ENCODE measurements around the gene LAX1.
"Not testable (repeated sequence)": the region's sequence is repeated elsewhere in the genome, so short reads cannot be mapped to it uniquely, and the experiment has no call there.

The LAX1 gene

DNA sequence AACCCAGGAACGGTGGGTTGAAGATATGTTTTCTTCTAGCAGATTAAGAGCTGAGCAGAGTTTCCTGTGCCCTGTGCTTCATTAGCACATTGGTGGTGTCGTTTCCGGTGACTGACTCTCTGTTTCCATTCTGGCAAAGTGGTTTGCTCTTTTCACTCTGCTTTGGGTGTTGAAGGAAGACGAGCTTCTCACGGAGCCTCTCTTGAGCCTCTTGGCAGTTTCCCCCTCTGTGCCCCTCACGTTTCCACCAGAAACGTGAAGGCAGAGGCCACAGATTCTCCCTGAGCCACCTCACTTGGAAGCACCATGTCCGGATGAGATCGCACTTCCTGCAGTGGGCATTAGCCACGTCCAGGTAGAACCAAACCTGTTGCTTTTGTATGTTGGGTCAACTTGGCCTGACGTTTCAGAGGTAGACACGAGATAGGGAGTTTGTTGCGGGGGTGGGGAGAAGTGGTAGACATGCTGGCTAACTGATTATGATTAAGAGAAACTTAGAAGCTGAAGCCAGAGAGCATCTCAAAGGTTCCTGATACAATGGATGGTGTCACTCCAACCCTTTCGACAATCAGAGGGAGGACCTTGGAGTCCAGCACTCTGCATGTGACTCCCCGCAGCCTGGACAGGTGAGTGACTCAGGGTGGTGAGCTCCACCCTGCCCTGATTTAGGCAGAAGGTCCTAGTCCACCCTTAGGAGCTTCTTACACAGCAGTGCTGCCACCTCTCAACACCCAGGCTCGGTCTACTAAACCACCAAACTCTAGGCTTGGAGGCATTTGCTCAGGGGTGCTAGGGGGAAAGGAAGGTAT is at the start of gene LAX1:
Gene LAX1, plus strand, starts transcription at position 155 of the 809 bp plus-strand sequence. Its CDS starts 383 bp downstream, at position 538.
- no peak for DNase-seq (ENCODE audit: low spot score)

DNA sequence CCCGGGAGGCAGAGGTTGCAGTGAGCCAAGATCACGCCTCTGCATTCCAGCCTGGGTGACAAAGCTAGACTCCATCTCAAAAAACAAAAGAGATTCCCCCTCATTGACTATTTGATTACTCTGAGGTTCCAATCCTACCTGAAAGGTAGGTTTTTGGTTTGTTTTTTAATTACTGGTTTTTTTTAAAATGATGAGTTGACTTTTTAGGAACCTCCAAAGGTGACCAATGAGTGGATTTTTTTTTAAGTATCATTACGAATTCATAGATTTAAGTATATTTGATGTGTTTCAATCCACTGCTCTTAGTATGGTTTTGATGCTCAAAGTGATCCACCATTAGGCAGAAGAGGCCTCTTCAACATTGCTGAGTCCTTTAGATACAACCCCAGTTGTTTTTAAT is 47.9 kb upstream of the LAX1 start:
- no peak for DNase-seq (ENCODE audit: low spot score)

- DNase-seq (ENCODE audit: low spot score): no peak
These were observed 44.7 kb upstream of the LAX1 start for GRCh38 chr1:203720242-203720641.

DNA sequence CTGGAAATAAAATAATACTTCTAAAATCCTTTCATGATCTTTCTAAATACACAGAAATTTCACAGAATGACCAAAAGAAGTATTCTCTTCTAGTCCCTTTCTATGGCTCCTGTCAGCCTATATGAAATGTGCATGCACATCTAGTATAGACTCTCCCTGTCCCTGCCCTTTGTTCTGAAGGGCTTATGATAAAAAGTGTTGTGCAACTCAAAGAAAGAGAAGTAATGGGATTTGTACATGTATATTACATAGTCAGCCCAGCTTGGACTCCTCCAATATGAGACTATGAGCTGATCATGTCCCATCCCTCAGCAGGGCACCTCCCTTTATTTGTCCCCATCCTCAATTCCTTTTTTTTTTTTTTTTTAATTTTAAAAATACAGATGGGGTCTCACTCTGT is 42.1 kb upstream of the LAX1 start:
- DNase-seq (ENCODE audit: low spot score): no peak

DNA sequence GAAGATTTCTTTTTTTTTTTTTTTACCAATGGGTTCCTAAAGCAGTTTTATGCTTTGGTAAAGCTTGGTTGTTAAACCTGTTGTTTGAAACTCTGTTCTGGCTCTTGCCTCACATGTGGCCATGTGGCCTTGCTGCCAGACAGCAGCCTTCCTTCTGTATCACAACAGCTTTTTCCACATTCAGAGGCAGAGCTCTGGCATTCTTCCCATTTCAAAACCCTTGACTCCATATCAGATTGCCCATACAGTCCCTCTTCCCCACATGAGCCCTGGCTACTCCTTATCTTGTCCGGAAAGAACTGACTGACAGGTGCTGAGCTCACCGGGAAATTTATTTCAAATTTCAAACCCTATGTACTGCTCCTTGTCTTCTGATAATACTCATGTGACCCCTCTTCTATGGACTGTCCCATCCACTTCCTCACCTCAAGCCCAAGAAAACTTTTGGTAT is 38.5 kb upstream of the LAX1 start:
- DNase-seq (ENCODE audit: low spot score): peak; percentile 46

DNA sequence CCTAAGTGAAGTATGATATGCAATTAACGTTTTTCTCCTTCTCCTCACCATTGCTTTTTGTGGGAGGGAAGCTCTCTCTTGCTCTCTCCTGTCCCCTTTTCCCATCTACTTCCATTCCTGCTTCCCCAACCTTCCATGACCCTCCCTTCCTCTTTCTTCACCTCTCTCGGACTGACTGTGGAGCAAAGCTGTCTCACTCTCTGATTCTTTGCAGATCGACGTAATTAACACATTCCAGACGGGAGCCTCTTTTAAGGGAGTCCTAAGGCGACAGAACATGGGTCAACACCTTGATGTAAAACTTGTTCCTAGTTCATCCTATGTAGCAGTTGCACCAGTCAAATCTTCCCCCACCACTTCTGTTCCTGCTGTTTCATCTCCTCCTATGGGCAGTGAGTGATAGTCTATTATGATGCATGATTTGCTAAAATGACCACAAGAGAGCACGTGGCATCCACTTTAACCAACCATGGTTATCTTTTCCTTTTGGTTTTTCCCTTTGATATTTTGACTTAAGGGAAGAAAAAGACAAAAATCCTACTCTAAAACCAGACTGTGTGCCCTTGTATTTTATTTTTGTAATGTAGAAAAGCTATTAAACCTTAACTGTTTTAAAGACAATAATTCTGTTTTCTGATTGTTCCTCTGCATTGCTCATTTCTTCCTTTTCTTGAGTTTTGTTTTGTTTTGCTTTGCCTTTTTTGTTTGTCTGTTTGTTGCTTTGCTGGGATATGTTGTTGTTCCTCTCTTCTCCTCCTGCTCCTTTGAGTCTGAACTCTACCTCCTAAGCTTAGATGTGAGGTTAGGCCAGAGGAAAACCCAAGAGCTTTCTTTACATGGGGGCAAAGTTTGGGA is 31.7 kb upstream of the LAX1 start:
- no peak for DNase-seq (ENCODE audit: low spot score)

DNA sequence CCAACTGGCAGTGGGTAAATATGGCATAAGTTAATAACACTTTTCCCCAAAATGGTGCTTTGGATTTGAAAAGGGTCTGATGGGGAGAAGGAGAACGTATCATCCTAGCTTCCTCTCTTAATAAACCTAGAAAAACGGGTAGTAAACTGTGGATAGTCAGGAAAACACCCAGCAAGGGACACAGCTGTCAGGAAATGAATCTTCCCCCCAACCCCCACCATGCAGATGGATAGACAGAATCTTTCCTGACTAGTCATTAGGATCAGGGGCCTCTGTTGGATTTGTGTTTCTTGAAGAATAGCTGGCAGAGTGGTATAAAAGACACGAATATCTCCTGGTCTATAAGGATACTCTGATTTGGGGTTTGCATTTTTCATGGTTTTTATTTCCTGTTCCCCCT is 22.5 kb upstream of the LAX1 start:
- no peak for DNase-seq (ENCODE audit: low spot score)

GRCh38 chr1:203743091-203743571 is 21.9 kb upstream of the LAX1 start:
- no peak for DNase-seq (ENCODE audit: low spot score)

DNA sequence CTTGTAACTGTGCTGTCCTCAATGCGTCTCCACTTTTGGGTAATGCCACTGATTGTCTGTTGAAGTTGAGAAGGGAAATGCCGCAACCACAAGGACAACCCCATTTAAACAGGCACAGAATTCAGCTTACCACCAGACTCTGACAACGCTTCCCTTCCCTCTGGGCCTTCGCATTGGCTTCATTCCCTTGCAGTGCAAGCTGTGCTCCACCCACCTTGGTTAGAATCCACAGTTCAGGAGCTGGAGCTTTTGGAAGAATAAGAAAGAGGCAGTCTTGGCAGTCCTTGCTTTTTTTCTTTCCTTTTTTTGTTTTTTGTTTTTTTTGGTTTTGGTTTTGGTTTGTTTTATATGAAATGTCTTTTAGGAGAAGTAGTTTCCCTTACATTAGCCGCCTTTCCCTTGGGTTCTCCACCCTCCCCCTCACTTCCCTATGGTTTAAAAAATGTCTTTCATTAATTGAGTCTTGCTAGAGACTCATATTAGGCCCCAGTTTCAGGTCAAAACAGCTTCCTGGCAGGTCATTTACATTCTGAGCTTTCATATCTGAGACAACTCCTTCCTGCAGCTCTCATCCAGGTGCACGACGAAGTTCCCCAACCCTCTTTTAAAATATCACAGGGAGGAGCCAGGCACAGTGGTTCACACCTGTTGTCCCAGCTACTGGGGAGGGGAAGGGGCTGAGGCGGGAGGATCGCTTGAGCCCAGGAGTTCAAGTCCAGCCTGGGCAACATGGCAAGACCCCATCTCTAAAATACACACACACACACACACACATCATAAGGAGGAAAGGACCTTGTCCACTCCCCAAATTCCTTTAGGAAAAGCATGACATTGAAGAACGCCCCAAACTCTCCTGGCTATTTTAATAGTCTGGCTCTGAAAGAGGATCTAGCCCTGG is 20.7 kb upstream of the LAX1 start:
- DNase-seq (ENCODE audit: low spot score): no peak

DNA sequence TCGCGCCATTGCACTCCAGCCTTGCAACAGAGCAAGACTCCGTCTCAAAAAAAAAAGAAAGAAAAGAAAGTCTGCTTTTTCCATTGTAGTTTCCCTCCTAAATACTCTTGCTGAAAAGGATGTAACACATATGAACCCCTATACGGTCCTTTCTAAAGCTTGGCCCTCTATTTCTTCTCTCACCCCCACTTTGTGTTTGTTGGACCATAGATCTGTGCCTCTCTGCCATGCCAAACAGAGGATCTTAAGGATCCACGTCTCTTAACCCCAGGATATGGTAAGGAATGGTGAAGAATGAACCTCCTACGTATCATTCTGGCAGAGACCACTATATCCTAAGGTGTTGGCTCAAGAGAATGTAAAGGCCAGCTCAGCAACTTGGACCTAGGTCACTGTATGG is 18.7 kb upstream of the LAX1 start:
- no peak for DNase-seq (ENCODE audit: low spot score)

DNA sequence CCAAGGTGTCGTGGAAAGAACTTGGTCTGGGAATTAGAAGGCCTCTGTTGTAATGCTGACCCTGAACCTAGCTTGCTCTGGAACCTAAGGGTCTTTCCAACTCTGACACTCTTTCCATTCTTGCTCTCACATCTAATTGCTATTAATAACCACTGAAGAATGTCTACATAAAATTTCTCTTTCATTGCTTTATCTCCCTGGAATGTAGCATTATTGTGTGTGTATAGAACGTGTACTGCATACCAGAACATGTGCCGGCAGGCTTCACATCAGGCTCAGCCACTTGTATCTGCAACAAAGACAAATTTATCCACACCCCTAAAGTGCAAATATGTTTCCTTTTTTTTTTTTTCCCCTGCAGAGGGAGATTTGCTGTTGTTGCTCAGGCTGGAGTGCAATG is 13.9 kb upstream of the LAX1 start:
- DNase-seq (ENCODE audit: low spot score): no peak

GRCh38 chr1:203751618-203752361 is 13.2 kb upstream of the LAX1 start:
- DNase-seq (ENCODE audit: low spot score): not testable (repeated sequence)

DNA sequence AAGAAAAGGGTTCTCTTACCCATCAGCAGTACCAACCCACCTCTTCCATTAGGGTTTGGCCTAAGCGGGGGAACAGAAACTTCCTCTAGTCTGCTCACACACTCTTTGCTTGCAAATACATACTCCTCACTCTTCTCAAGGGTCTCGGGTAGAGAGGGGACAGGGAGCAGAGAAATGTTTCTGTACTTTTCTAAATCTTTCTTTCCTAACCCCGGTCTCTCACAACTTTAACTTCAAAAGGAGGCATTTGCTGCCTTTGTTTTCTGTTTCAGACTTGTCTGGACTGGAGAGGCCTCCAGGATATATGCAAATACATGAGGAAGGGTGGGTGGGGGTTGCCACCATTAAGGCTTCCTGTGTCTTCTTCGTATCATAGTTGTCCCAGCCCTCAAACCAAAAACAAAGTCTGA is 10.5 kb upstream of the LAX1 start:
- DNase-seq (ENCODE audit: low spot score): no peak

DNA sequence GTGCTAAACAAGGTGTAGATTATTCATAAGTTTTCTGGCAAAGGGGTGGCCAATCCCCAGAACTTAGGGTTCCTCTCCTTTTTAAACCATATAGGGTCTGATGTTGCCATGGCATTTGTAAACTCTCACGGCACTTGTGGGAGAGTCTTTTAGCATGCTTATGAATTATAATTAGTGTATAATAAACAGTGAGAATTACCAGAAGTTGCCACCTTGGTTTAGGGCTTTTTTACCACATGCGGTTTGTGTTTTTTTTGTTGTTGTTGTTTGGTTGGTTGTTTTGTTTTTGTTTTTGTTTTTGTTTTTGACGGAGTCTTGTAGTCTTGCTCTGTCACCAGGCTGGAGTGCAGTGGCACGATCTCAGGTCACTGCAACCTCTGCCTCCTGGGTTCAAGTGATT is 8.9 kb upstream of the LAX1 start:
- DNase-seq (ENCODE audit: low spot score): no peak

- DNase-seq (ENCODE audit: low spot score): not testable (repeated sequence)
These were observed 6.2 kb upstream of the LAX1 start for GRCh38 chr1:203758749-203759148.

GRCh38 chr1:203760506-203760905 is 4.5 kb upstream of the LAX1 start:
- DNase-seq (ENCODE audit: low spot score): no peak

DNA sequence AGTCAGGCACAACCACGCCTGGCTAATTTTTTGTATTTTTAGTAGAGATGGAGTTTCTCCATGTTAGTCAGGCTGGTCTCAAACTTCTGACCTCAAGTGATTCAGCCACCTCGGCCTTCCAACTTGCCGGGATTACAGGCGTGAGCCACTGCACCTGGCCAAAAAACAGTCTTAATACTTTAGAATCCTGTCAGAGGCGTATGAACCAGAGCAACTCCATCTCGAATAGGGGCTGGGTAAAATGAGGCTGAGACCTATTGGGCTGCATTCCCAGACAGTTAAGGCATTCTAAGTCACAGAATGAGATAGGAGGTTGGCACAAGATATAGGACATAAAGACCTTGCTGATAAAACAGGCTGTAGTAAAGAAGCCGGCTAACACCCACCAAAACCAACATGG is 3.0 kb upstream of the LAX1 start:
- not testable (repeated sequence) for DNase-seq (ENCODE audit: low spot score)

- DNase-seq (ENCODE audit: low spot score): no peak
These were observed 1.5 kb upstream of the LAX1 start for GRCh38 chr1:203763505-203763904.

GRCh38 chr1:203764105-203765028 is 616 bp upstream of the LAX1 start:
- no peak for DNase-seq (ENCODE audit: low spot score)

- DNase-seq (ENCODE audit: low spot score): no peak
These were observed 3.3 kb downstream of the LAX1 start for GRCh38 chr1:203768256-203768655.

Measured in hematopoietic multipotent progenitor cell treated with erythropoietin and hydrocortisone succinate and interleukin-3 and kit ligand, for 15 days (in vitro differentiated cells).